Activated T-helper 1 cell treated with Interleukin-2 at 50 U/mL for 16 hours (primary cell): ENCODE results near the gene DGKQ.

Source experiments
- DNase-seq: peaks from one replicate; pipeline ENCODE4 v3.0.0-alpha.2; 2020; ENCODE audit warnings: low read depth

The DGKQ gene

GRCh38 chr4:995311-996026 is 22.1 kb upstream of the DGKQ start:
- no peak for DNase-seq

GRCh38 chr4:993111-994029 is 20.0 kb upstream of the DGKQ start, which contains the start of gene SLC26A1:
Gene SLC26A1 (minus strand): TSS chr4:993404. CDS start chr4:991703, 1,701 bp downstream.
- no peak for DNase-seq

- no peak for DNase-seq
Observed at GRCh38 chr4:992297-993110, 19.1 kb upstream of the DGKQ start.

- DNase-seq = no peak
Observed at GRCh38 chr4:991451-992296, 18.3 kb upstream of the DGKQ start.

GRCh38 chr4:990746-991367 is 17.5 kb upstream of the DGKQ start:
- DNase-seq = no peak

- DNase-seq = no peak
Observed at GRCh38 chr4:989722-990471, 16.5 kb upstream of the DGKQ start.

GRCh38 chr4:988726-989721 is 15.7 kb upstream of the DGKQ start:
- no peak for DNase-seq

GRCh38 chr4:987624-988513 is 14.5 kb upstream of the DGKQ start:
- no peak for DNase-seq

GRCh38 chr4:986879-987623 is 13.7 kb upstream of the DGKQ start, which contains the start of gene IDUA:
Gene IDUA (plus strand): TSS chr4:987044. CDS start chr4:987085, 41 bp downstream.
- DNase-seq = peak; percentile 80

GRCh38 chr4:986428-986878 is 13.1 kb upstream of the DGKQ start:
- DNase-seq = no peak

GRCh38 chr4:985123-985830 is 11.9 kb upstream of the DGKQ start:
- peak; percentile 43 for DNase-seq

- DNase-seq = no peak
Observed at GRCh38 chr4:984336-985054, 11.1 kb upstream of the DGKQ start.

- no peak for DNase-seq
Observed at GRCh38 chr4:982814-983213, 9.4 kb upstream of the DGKQ start.

- no peak for DNase-seq
Observed at GRCh38 chr4:982291-982690, 8.9 kb upstream of the DGKQ start.

GRCh38 chr4:978957-979701 is 5.8 kb upstream of the DGKQ start:
- no peak for DNase-seq
